CD4-positive, alpha-beta T cell (primary cell): Measurements from ENCODE around the gene TBRG4. TPM values are rescaled to one million over a fixed set of nuclear protein-coding genes. Genes with fewer than 3 reads are reported as not detected.
A peak's percentile ranks its signal among the peaks of the same experiment; 100 is the strongest.

Experiments used
- ATAC-seq: fragments of 200-7000 bp; cut with Tn5 transposase; one replicate; pipeline ENCODE4 v1.10.0; 2022; ENCODE audit warnings: mild to moderate bottlenecking; ENCODE audit not compliant: poor library complexity
- CTCF ChIA-PET: fragments of 350-600 bp; sonication (Branson Sonifier 250); formaldehyde crosslinking; loops from one replicate; lab custom pipeline; 2021; ENCODE audit warnings: antibody characterized with exemption, inconsistent platforms; lab: Charles Lee
- POLR2A ChIA-PET: fragments of 350-600 bp; sonication (Branson Sonifier 250); formaldehyde crosslinking; loops from one replicate; lab custom pipeline; 2021; ENCODE audit warnings: antibody characterized with exemption, inconsistent platforms; lab: Charles Lee
- DNase-seq, 14 experiments: peaks; one replicate each; pipeline ENCODE4 v3.0.0-alpha.2; 2013 to 2020; ENCODE audit warnings: mixed read lengths in 2 of 14
- H3K27ac ChIP-seq, 2 donors: one replicate each; pipeline versions ENCODE4 v1.5.1 to v1.7.0; 2013; ENCODE audit warnings: low read length in 2 of 2, low read depth in 1 of 2, mild to moderate bottlenecking in 1 of 2
- H3K27me3 ChIP-seq, 2 experiments: 1 replicate in 1 of 2; 2 replicates in 1 of 2; pipeline versions ENCODE4 v1.6.1 to v1.7.0; 2013; ENCODE audit warnings: low read length in 2 of 2, control low read depth in 1 of 2, mild to moderate bottlenecking in 1 of 2, moderate library complexity in 1 of 2; ENCODE audit not compliant: insufficient read depth in 2 of 2, control insufficient read depth in 1 of 2
- H3K36me3 ChIP-seq: one replicate; pipeline ENCODE4 v1.6.1; 2013; ENCODE audit warnings: low read length, control low read depth; ENCODE audit not compliant: insufficient read depth
- H3K4me1 ChIP-seq: one replicate; pipeline ENCODE4 v1.6.1; 2013; ENCODE audit warnings: low read length, control low read depth; ENCODE audit not compliant: insufficient read depth
- H3K4me3 ChIP-seq: one replicate; pipeline ENCODE4 v1.5.1; 2013; ENCODE audit warnings: mild to moderate bottlenecking, low read length, moderate library complexity
- H3K9me3 ChIP-seq, 2 experiments: 1 replicate in 1 of 2; 2 replicates in 1 of 2; pipeline versions ENCODE4 v1.6.1 to v1.7.0; 2013; ENCODE audit warnings: low read length in 2 of 2, mild to moderate bottlenecking in 2 of 2, control low read depth in 1 of 2, moderate library complexity in 1 of 2; ENCODE audit not compliant: control insufficient read depth in 1 of 2, insufficient read depth in 1 of 2
- H3K27ac Mint-ChIP-seq: one replicate; pipeline ENCODE4 v1.8.0; 2020; ENCODE audit warnings: mixed read lengths
- H3K27me3 Mint-ChIP-seq: one replicate; pipeline ENCODE4 v1.8.0; 2021; ENCODE audit warnings: mixed read lengths
- H3K36me3 Mint-ChIP-seq: one replicate; pipeline ENCODE4 v1.8.0; 2021; ENCODE audit warnings: low read depth, mixed read lengths
- H3K4me1 Mint-ChIP-seq: one replicate; pipeline ENCODE4 v1.8.0; 2021; ENCODE audit warnings: low read depth, mixed read lengths
- H3K4me3 Mint-ChIP-seq: one replicate; pipeline ENCODE4 v1.8.0; 2020; ENCODE audit warnings: mild to moderate bottlenecking, mixed read lengths
- H3K9me3 Mint-ChIP-seq: one replicate; pipeline ENCODE4 v1.8.0; 2020; ENCODE audit warnings: mixed read lengths
- CTCF ChIP-seq: fragments of 200-600 bp; IDR thresholded peaks from one replicate; pipeline ENCODE4 v1.8.0; 2022; ENCODE audit warnings: antibody characterized with exemption, mild to moderate bottlenecking
- intact Hi-C, 2 experiments: fragments of 100-400 bp; cut with DNase I in 1 of 2; cut with micrococcal nuclease in 1 of 2; formaldehyde crosslinking; loops; one replicate each; pipeline versions ENCODE4 v1.15.1 to v1.9.0; 2023 to 2025; cut with DNase I, micrococcal nuclease
- total RNA-seq, 174 experiments: library from RNA in 2 of 174; stranded (reverse) in 2 of 174; gene quantifications; one replicate each; pipeline ENCODE4 v1.2.3 and lab custom pipeline; 2021 to 2026

The TBRG4 gene
- total RNA-seq, 2 experiments from 2014 or later = 104 to 105 TPM

GRCh38 chr7:45118889-45119331 lies 7.4 kb upstream of the TBRG4 start:
- Histone ChIP-seq H3K27ac (no peak overlapping the region), H3K4me1 (peaks cover 25% of the 10 kb centered on the region), H3K9me3 (no peaks in the 10 kb centered on the region), H3K36me3 (no peaks in the 10 kb centered on the region), H3K4me3 (no peak overlapping the region), H3K27me3 (no peaks in the 10 kb centered on the region)
- Mint-ChIP-seq H3K4me1 (peaks cover 15% of the 10 kb centered on the region), H3K9me3 (no peaks in the 10 kb centered on the region), H3K27me3 (peaks cover 13% of the 10 kb centered on the region), H3K36me3 (no peaks in the 10 kb centered on the region), H3K27ac (no peak overlapping the region), H3K4me3 (no peak overlapping the region)
- DNase-seq = no peak
- no peak for ATAC-seq
- TF ChIP-seq CTCF = no peak
- ChIA-PET CTCF (interaction anchor here (1.2 kb wide), 1 partner anchor 17 kb away, joined by 4 read pairs; no protein-coding TSS in a partner anchor), POLR2A (no interaction called here)
- intact Hi-C loops = no loop called here

- H3K27me3 ChIP-seq = no peaks in the 10 kb centered on the region
- no peaks in the 10 kb centered on the region for H3K9me3 Mint-ChIP-seq
- H3K36me3 Mint-ChIP-seq = no peaks in the 10 kb centered on the region
- H3K4me1 ChIP-seq = peaks cover 19% of the 10 kb centered on the region
- no peak overlapping the region for H3K27ac Mint-ChIP-seq
- no peaks in the 10 kb centered on the region for H3K9me3 ChIP-seq
- H3K36me3 ChIP-seq = no peaks in the 10 kb centered on the region
- intact Hi-C loops = no loop called here
- POLR2A ChIA-PET = no interaction called here
- no peak for TF ChIP-seq CTCF
- DNase-seq (no peak), ATAC-seq (no peak)
- no peak overlapping the region for H3K27ac ChIP-seq
- CTCF ChIA-PET = interaction anchor here (0.5 to 1.2 kb wide), 2 partner anchors 18 to 297 kb away, joined by 3 to 4 read pairs; no protein-coding TSS in a partner anchor
- H3K27me3 Mint-ChIP-seq = peaks cover 13% of the 10 kb centered on the region
- H3K4me3 ChIP-seq = no peak overlapping the region
- no peak overlapping the region for H3K4me3 Mint-ChIP-seq
- H3K4me1 Mint-ChIP-seq = peaks cover 10% of the 10 kb centered on the region
These were observed 6.8 kb upstream of the TBRG4 start for GRCh38 chr7:45118292-45118691.

GRCh38 chr7:45117582-45117981 lies 6.1 kb upstream of the TBRG4 start:
- no peak for TF ChIP-seq CTCF
- Mint-ChIP-seq H3K4me3 (no peak overlapping the region), H3K4me1 (peaks cover 7% of the 10 kb centered on the region), H3K9me3 (no peaks in the 10 kb centered on the region), H3K36me3 (no peaks in the 10 kb centered on the region), H3K27ac (no peak overlapping the region), H3K27me3 (peaks cover 13% of the 10 kb centered on the region)
- no peaks in the 10 kb centered on the region for H3K9me3 ChIP-seq
- no peaks in the 10 kb centered on the region for H3K27me3 ChIP-seq
- no peak overlapping the region for H3K4me3 ChIP-seq
- H3K36me3 ChIP-seq = no peaks in the 10 kb centered on the region
- intact Hi-C loops = no loop called here
- DNase-seq (peak in 1 of 14 experiments; percentile 2), ATAC-seq (no peak)
- CTCF ChIA-PET = interaction anchor here (0.5 to 1.2 kb wide), 2 partner anchors 18 to 297 kb away, joined by 3 to 4 read pairs; no protein-coding TSS in a partner anchor
- POLR2A ChIA-PET = no interaction called here
- H3K27ac ChIP-seq = no peak overlapping the region
- peaks cover 12% of the 10 kb centered on the region for H3K4me1 ChIP-seq
